Measurements from ENCODE around the gene DSCAML1. TPM values are rescaled to one million over a fixed set of nuclear protein-coding genes. Genes with fewer than 3 reads are reported as not detected.
A peak's percentile ranks its signal among the peaks of the same experiment; 100 is the strongest.

The DSCAML1 gene
- total and polyA plus RNA-seq, 9 of the 15 experiments (the other 6 are each of a cell fraction or from before 2014, with no cell fraction given) = not detected

DNA sequence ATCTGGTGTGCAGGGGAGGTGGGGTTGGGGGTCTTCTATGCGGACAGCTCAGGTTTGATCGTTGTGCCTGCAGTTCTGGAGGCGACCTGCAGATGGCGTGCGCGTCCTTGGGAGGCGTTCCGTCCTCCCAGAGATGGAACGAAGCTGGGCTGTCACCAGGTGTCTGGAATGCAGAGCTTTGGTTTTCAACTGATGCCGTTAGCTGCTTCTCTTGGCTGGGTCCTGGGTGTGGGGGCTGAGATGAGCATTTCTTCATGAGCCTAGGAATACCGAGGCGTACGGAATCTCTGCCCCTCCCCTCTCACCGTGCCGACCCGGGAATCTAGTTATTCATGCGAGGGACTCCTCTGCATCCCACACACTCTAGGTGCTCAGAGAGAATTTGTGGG is 370.7 kb downstream of the DSCAML1 start:
- WGBS (ENCODE audit: insufficient coverage, low coverage, missing lambda C conversion rate) = under 1% methylated on average over 17 of the region's 17 CpGs
- peak; percentile 95 for FAIRE-seq
- Histone ChIP-seq H3K9ac (ENCODE audit: insufficient read depth in 1 of 2, low read depth in 2 of 2, low read length in 2 of 2) (no peak overlapping the region), H2AFZ (ENCODE audit: low read depth, low read length) (no peak overlapping the region), H3K36me3 (ENCODE audit: control insufficient read depth, insufficient read depth, low read length) (no peaks in the 10 kb centered on the region), H3K9me1 (ENCODE audit: control insufficient read depth, insufficient read depth, low read length) (no peaks in the 10 kb centered on the region), H3K27ac (ENCODE audit: extremely low read depth, low read depth, low read length) (no peak overlapping the region), H3K4me1 (replicated peaks in 1 of 2; ENCODE audit: control insufficient read depth in 2 of 2, insufficient read depth in 2 of 2, low read length in 2 of 2) (peaks cover 0 to 5% of the 10 kb centered on the region in 2 experiments; a peak in 3 of 5 replicates), H3K27me3 (ENCODE audit: control insufficient read depth in 2 of 2, insufficient read depth in 2 of 2, low read length in 2 of 2) (peaks cover 33 to 73% of the 10 kb centered on the region in 2 experiments), H3K4me3 (no peak overlapping the region), H3K79me2 (ENCODE audit: control insufficient read depth, insufficient read depth, low read length) (no peaks in the 10 kb centered on the region), H3K4me2 (ENCODE audit: insufficient read depth, low read length) (no peak overlapping the region), H3K9me3 (replicated peaks; ENCODE audit: control insufficient read depth, insufficient read depth, low read depth, low read length) (no peaks in the 10 kb centered on the region), H4K20me1 (replicated peaks; ENCODE audit: control insufficient read depth, insufficient read depth, low read length) (peaks cover 23% of the 10 kb centered on the region)
- BruUV-seq (replicated peaks) = no TSS peak
- peak; percentile 87 for ATAC-seq
- in situ Hi-C loops (cut with MboI) (loop anchor here (10.0 kb wide), 1 partner anchor 629 kb away; no protein-coding TSS in a partner anchor), intact Hi-C loops (cut with micrococcal nuclease) (loop anchor here (1.0 to 10.0 kb wide), 3 partner anchors 43 to 519 kb away; no protein-coding TSS in a partner anchor)
- POLR2A ChIA-PET = interaction anchor here (0.7 to 1.1 kb wide), 2 partner anchors 46 to 94 kb away, joined by 3 to 4 read pairs; no protein-coding TSS in a partner anchor
- CTCF ChIA-PET (ENCODE audit: low intra/inter-chr PET ratio) = interaction anchor here (0.7 to 1.8 kb wide), 2 partner anchors 188 to 391 kb away, joined by 3 to 10 read pairs; no protein-coding TSS in a partner anchor
- DNase-seq (ENCODE audit: extremely low read depth in 1 of 4, low spot score in 3 of 4) = peak; percentile 76 to 84 (median 82)
- TF ChIP-seq, protein P1, sequence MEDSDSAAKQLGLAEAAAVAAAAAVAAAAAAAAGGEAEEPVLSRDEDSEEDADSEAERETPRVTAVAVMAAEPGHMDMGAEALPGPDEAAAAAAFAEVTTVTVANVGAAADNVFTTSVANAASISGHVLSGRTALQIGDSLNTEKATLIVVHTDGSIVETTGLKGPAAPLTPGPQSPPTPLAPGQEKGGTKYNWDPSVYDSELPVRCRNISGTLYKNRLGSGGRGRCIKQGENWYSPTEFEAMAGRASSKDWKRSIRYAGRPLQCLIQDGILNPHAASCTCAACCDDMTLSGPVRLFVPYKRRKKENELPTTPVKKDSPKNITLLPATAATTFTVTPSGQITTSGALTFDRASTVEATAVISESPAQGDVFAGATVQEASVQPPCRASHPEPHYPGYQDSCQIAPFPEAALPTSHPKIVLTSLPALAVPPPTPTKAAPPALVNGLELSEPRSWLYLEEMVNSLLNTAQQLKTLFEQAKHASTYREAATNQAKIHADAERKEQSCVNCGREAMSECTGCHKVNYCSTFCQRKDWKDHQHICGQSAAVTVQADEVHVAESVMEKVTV (CRISPR knock-in tag; IDR thresholded peaks at IDR 0.05) = peak; percentile 49; the same call in 1 of the 2 replicates
- TF ChIP-seq CREM (IDR thresholded peaks at IDR 0.05; ENCODE audit: low read depth) (peak; percentile 16; the same call in 1 of the 2 replicates), EZH2 (IDR thresholded peaks at IDR 0.05; ENCODE audit: borderline replicate concordance, low read depth, low read length) (0 out of 2 replicates have a peak, but pooled peaks have one; percentile 49), ZNF124 (CRISPR knock-in tag; IDR thresholded peaks at IDR 0.05) (no peak), THRA (IDR thresholded peaks at IDR 0.05) (no peak), ZBTB7A (IDR thresholded peaks at IDR 0.05; ENCODE audit: borderline replicate concordance, control insufficient read depth, low read depth, low read length) (peak; percentile 60), BRD4 (IDR thresholded peaks at IDR 0.05) (no peak), ZNF507 (tag; conservative IDR thresholded peaks at IDR 0.05) (no peak), CREB3 (tag; conservative IDR thresholded peaks at IDR 0.05; ENCODE audit: low read depth) (no peak), HDAC8 (tag; IDR thresholded peaks at IDR 0.05) (no peak), ELK3 (CRISPR knock-in tag; IDR thresholded peaks at IDR 0.05) (no peak), GTF2A2 (tag; IDR thresholded peaks at IDR 0.05) (no peak), SETDB1 (IDR thresholded peaks at IDR 0.05; ENCODE audit: low read length) (no peak)

All from K562 (cell line).